Stimulated activated CD8-positive, alpha-beta memory T cell treated with anti-CD3 and anti-CD28 coated beads, Interleukin-4, amount 100 ng/mL, for 24 hours (primary cell): ENCODE data around the gene HOXB4.

Experiments used
- DNase-seq: peaks from one replicate; pipeline ENCODE4 v3.0.0-alpha.2; 2020; ENCODE audit warnings: low read depth

Gene HOXB4

GRCh38 chr17:48601539-48602425, 23.6 kb upstream of the HOXB4 start:
- DNase-seq: no peak

GRCh38 chr17:48601207-48601538, 23.0 kb upstream of the HOXB4 start:
- no peak for DNase-seq

DNA sequence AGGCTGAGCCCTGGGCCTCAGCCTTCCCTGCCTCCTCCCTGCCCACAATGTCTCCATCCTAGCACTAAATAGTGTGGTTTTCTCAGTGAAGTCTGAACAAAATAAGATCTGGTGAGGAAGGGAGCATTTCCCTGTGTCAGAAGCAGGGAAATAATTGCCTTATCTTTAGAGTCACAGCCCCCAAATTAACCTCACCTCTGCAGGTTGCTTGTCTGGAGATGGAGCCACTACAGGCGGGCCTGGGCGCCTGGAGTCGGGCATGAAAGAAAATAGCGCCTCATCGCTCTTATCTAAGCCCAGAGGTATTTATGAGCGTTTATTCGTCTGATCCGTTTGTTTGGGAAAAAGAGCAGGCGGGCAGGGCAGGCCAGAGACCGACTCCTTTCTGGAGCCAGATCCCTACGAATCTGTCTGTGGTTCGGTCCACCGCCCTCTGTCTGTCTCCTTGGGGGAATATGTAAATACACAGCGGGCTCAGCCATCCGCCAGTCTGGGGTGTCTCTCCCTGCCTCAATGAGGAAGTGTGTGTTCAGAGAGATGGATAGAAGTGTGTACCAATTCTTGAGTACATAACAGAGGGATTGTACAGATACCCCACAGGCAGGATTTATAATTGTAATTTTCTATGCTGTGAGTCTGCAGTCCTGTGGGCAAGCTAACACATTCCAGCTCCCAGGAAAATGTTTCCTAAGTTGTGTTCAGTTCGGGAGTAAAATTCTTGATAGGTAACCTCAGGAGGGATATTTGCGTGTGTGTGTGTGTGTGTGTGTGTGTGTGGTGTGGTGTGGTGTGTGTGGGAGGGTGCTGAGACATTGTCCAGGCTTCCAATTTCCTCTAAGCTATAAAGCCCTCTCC, 22.3 kb upstream of the HOXB4 start:
- no peak for DNase-seq

GRCh38 chr17:48599354-48599753, 21.2 kb upstream of the HOXB4 start:
- DNase-seq: no peak

- no peak for DNase-seq
These were observed 20.6 kb upstream of the HOXB4 start for GRCh38 chr17:48598736-48599135.

DNA sequence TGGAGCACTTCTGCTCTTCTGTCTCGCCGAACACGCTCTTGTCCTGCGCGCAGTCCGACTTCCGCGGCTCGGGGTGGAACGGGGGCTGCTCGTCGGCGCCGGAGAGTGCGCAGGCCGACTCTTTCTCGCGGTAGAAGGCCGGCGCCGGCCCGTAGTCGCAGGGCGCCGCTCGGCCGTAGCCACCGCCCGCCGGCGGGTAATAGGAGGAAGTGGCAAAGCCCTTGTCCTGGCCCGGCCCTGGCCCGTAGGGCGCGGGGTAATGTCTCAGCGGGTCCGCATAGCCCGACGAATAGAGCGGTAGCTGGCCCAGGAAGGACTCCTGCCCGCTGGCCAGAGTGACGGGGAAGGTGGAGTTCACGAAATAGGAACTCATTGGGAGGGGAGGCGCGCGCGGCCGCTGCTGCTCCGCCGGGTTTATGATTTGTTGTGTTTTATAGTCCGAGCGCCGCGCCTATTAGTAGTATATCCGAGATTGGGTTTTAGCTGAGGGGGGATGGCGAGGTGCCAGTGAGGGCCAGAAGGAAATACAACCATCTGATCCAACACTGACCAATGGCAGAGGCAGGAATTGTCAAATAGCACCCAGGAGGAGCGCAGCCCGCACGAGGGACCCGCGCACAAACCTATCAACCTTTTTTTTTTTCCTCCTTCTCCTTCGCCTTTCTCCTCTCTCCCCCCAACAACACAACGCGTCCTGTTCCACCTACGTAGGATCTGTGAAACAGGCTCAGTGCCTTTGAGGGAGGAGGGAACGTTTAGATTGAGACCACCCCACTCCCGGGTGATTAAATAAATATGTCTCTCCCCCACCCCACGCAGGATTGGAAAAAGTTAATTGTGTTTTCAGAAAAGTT, 19.9 kb upstream of the HOXB4 start:
- DNase-seq: no peak

DNA sequence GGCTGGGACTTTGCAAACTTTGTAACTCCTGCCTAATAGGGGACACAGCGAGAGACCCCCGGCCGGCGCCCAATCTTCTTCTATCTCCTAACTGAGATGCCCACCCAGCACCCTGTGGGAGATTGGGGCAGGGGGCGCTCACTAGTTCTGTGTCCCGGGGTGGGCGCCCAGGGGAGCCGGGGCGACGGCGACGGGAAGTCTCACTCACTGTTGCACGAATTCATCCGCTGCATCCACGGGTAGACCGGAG, 19.3 kb upstream of the HOXB4 start:
- DNase-seq: no peak

- DNase-seq: no peak
These were observed 18.8 kb upstream of the HOXB4 start for GRCh38 chr17:48596735-48597527.

DNA sequence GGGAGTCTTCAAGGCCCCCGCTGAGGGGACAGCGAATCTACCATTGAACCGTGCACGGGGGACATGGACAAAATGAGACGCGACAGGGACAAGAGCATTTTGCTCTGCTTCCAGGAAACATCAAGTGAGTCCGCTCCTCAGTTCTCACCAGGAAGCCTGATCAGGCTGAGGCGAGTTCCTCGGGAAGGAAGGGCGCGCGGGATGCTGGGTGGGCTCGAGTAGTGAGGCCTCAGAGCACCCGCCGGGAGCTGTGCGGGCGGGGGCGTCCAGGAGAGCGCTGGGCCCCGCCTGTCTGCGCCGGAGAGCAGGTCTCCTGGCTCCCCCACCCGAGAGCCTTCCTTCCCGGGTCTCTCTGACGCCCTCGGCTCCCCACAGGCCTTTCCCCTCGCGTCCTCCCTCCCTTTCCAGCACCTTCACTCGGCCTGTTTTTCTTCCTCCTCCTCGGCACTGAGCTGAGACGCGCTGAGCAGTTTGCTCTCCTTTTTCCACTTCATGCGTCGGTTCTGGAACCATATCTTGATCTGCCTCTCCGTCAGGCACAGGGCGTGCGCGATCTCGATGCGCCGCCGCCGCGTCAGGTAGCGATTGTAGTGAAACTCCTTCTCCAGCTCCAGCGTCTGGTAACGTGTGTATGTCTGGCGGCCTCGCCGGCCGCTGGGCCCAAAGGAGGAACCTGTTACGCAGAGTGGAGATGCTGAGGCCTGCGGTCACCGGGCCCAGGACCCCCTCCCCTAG, 18.0 kb upstream of the HOXB4 start:
- no peak for DNase-seq

GRCh38 chr17:48595278-48595999, 17.3 kb upstream of the HOXB4 start:
- DNase-seq: no peak

DNA sequence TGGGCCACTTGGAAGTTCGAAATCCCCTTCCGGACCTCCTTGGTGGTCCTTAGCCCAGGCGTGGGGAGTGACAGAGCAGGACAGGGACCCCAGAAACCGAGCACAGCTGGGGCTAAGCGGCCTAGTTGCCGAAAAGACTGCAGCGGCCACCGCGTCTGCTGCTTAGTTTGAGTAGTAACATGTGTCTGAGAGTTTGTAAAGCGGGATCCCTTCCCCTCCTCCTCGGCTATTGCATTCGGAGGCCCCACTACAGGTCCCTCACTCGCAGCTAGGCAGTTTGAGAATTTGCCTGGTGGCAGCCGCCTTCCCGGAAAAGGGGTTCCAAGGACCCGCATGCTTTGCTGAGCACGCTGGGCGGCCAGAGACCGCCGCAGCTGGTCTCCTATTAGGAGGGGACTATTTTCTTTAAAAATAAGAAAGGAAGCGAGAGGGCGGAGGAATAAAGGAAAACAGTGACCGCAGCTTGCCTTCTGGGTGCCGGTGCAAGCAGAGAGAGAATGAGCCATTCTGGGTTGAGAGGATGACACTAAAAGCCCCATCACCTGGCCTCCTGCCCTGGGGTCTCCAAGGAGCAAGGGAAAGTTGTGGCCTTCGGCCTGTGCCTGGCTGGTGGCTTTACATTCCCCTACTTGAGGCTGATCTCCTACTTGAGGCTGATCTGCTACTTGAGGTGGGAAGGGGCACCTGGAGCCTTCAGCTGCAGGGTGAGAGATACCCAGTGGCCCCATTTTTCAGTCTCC, 16.6 kb upstream of the HOXB4 start:
- DNase-seq: no peak

DNA sequence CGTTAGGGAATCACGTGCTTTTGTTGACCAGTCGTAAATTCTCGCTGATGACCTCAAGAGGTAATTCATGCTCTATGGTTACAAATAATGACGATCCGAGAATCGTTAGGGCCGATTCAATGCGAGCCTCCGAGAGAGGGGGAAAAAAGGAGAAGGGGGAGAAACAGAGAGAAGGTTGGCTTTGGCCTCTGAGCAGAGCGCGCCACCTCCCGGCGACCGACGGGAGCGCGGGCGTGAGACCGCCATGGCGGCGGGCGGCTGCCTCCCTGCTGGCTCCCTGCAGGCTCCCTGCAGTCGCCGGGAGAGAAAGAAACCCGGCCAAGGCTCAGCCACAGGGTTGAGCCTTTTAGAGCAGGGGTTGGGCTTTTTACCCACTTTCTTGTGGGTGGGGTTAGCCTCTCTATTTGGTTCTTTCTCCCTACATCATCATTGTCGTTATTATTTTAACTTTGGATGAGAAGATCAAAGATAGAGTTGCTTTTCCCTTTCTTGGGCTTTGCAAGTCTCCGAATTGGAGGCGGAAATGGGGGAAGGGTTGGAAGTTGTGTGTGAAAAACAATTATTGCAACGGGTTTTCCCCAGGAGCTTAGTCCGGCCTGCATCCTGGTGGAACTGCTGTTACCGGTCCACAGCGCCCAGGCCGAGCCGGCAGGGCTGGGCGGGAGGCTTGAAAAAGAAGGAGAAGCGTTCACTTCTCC, 15.8 kb upstream of the HOXB4 start:
- peak; percentile 73 for DNase-seq

DNA sequence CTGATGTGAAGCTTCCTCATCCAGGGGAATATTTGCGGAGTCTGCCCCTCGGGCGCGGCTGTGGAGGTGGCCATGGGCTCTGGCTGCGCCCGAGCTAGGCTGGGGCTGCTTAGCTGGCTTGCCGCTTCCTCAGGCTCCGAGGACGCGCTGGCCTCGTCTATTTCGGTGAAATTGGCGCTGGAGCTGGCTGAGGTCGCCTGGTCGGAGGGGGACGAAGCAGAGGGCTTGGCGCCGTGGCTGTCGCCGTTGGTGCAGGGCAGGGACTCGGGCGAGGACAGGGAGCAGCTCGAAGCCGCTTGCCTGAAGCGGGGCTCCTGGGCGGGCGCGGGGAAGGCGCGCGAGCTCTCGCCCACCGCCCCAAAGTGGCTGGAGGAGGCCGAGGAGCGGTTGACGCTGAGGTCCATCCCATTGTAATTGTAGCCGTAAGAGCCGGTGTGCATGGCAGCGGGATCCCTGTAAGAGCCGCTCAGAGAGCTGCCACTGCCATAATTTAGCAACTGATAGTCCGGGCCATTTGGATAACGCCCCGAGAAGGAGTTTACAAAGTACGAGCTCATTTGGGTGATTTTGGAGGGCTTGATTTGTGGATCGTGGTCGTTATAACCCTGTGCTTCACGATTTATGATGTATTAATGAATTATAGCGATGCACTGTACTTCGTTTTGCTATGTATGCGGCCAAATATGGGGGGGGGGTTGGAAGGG, 15.1 kb upstream of the HOXB4 start, which contains the start of gene HOXB5:
HOXB5 (minus strand) TSS at position 654 of the 704 bp plus-strand sequence; CDS start at position 557, 97 bp downstream.
- DNase-seq: no peak

DNA sequence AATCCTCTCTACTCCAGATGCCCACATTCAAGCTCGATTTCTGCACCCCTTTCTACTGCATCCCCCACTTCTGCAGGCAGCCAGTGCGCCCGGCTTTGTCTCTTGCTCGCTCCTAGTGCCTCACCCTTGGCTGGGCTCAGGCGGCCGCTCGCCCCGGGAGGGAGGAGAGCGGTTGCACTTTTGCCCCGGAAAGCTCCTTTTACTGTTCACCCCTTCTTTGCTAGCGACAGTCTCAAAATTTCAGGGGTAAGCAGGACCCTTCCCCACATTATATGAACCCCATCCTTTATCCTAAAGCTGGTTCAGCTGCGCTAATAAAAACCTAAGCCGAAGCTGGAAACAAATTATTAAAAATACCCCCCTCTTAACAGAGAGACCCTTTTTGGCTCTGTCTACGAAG, 14.4 kb upstream of the HOXB4 start:
- no peak for DNase-seq

DNA sequence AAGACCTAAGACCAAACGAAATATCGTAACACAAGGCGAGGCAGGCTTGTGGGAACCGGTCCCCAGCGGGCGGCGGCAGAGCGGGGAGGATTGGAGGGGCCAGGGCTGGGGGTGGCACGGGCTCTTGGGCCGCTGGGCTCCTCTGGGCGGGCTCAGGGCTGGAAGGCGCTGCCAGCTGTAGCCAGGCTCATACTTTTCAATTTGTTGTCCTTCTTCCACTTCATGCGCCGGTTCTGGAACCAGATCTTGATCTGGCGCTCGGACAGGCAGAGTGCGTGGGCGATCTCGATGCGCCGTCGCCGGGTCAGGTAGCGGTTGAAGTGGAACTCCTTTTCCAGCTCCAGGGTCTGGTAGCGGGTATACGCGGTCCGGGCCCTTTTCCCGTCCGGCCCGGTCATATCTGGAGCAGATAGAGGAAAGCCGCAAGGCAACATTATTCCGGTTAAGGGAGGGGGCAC, 13.9 kb upstream of the HOXB4 start:
- no peak for DNase-seq

- no peak for DNase-seq
These were observed 13.3 kb upstream of the HOXB4 start for GRCh38 chr17:48591255-48592056.

- DNase-seq: no peak
These were observed 12.5 kb upstream of the HOXB4 start for GRCh38 chr17:48590607-48591161.
